Body of pancreas (tissue), 4 donors: Measurements from ENCODE around the gene VWA8.

Experiments used
- CTCF ChIP-seq, 7 experiments: fragments of 450-650 bp in 4 of 7; fragments of 200-600 bp in 3 of 7; sonication (generic) in 3 of 7; IDR thresholded peaks; one replicate each; pipeline ENCODE4 v1.5.1; 2016 to 2019; ENCODE audit warnings: antibody characterized with exemption in 7 of 7
- POLR2A ChIP-seq, 3 donors: fragments of 450-650 bp; IDR thresholded peaks; one replicate each; pipeline ENCODE4 v1.6.1; 2016; ENCODE audit warnings: antibody characterized with exemption in 3 of 3, mild to moderate bottlenecking in 2 of 3

GRCh38 chr13:41788552-41788951 lies 172.4 kb downstream of the VWA8 start:
- no peak for TF ChIP-seq CTCF (IDR thresholded peaks at IDR 0.05)
- TF ChIP-seq POLR2A (IDR thresholded peaks at IDR 0.05): no peak
